ENCODE results near the gene CARMIL3.

DNA sequence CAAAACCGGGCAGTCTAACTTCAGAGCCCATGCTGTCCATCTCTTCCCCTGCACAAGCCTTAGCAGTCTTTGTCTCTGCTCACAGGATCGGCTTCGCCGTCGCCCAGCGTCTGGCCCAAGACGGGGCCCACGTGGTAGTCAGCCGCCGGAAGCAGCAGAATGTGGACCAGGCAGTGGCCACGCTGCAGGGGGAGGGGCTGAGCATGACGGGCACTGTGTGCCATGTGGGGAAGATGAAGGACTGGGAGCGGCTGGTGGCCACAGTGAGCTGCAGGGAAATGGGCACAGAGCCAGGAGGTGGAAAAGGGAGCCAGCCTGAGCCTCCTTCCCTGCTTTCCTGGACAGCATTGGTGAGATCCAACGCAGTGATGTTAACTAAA, 14.2 kb upstream of the CARMIL3 start:
- TF ChIP-seq, protein P1, sequence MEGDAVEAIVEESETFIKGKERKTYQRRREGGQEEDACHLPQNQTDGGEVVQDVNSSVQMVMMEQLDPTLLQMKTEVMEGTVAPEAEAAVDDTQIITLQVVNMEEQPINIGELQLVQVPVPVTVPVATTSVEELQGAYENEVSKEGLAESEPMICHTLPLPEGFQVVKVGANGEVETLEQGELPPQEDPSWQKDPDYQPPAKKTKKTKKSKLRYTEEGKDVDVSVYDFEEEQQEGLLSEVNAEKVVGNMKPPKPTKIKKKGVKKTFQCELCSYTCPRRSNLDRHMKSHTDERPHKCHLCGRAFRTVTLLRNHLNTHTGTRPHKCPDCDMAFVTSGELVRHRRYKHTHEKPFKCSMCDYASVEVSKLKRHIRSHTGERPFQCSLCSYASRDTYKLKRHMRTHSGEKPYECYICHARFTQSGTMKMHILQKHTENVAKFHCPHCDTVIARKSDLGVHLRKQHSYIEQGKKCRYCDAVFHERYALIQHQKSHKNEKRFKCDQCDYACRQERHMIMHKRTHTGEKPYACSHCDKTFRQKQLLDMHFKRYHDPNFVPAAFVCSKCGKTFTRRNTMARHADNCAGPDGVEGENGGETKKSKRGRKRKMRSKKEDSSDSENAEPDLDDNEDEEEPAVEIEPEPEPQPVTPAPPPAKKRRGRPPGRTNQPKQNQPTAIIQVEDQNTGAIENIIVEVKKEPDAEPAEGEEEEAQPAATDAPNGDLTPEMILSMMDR (IDR thresholded peaks at IDR 0.05), result no peak
- no peak for TF ChIP-seq POLR2A (IDR thresholded peaks at IDR 0.05)

Measured in prostate gland (tissue), 2 donors.